Right lobe of liver (tissue), 4 donors: Measurements from ENCODE around the gene CAPZB.

Source experiments
- CTCF ChIP-seq, 4 donors: fragments of 200-600 bp in 3 of 4; fragments of 450-650 bp in 1 of 4; IDR thresholded peaks; one replicate each; pipeline versions ENCODE4 v1.5.1 to v1.8.0; 2016 to 2022; ENCODE audit warnings: antibody characterized with exemption in 4 of 4, mild to moderate bottlenecking in 2 of 4
- POLR2A ChIP-seq: fragments of 450-650 bp; IDR thresholded peaks from one replicate; pipeline ENCODE4 v1.6.1; 2017; ENCODE audit warnings: antibody characterized with exemption, mild to moderate bottlenecking
- donor health status: DM: no; HTN: no; CAD: no.
- donor health status: DM: no; HTN: no; CAD: no.
- donor health status: DM: no; HTN: yes; CAD: no.

- TF ChIP-seq POLR2A (no peak), CTCF (IDR thresholded peaks at IDR 0.05) (no peak)
Observed at GRCh38 chr1:19396280-19396679, 89.1 kb downstream of the CAPZB start.
